Measurements from ENCODE around the gene LONP1.
"Not testable (repeated sequence)": the region's sequence is repeated elsewhere in the genome, so short reads cannot be mapped to it uniquely, and the experiment has no call there.

LONP1 gene

GRCh38 chr19:5751709-5752108, 31.8 kb upstream of the LONP1 start:
- in situ Hi-C loops (cut with MboI; ENCODE audit: low sequenced_read_pairs, unreplicated experiment), result no loop called here
- no peak for DNase-seq (ENCODE audit: low spot score)
- no peak for TF ChIP-seq CTCF (IDR thresholded peaks at IDR 0.05; ENCODE audit: borderline replicate concordance, control extremely low read depth, extremely low read depth, insufficient read depth, missing control alignments)

GRCh38 chr19:5749505-5749904, 29.6 kb upstream of the LONP1 start:
- in situ Hi-C loops (cut with MboI; ENCODE audit: low sequenced_read_pairs, unreplicated experiment), result no loop called here
- no peak for DNase-seq (ENCODE audit: low spot score)
- no peak for TF ChIP-seq CTCF (IDR thresholded peaks at IDR 0.05; ENCODE audit: borderline replicate concordance, control extremely low read depth, extremely low read depth, insufficient read depth, missing control alignments)

GRCh38 chr19:5748920-5749319, 29.0 kb upstream of the LONP1 start:
- DNase-seq (ENCODE audit: low spot score); in situ Hi-C loops (cut with MboI; ENCODE audit: low sequenced_read_pairs, unreplicated experiment): not testable (repeated sequence)

GRCh38 chr19:5744999-5745398, 25.1 kb upstream of the LONP1 start:
- DNase-seq (ENCODE audit: low spot score); in situ Hi-C loops (cut with MboI; ENCODE audit: low sequenced_read_pairs, unreplicated experiment): not testable (repeated sequence)

- TF ChIP-seq CTCF (IDR thresholded peaks at IDR 0.05; ENCODE audit: borderline replicate concordance, control extremely low read depth, extremely low read depth, insufficient read depth, missing control alignments), result no peak
- in situ Hi-C loops (cut with MboI; ENCODE audit: low sequenced_read_pairs, unreplicated experiment), result no loop called here
- no peak for DNase-seq (ENCODE audit: low spot score)
Measured at GRCh38 chr19:5743630-5744029, 23.7 kb upstream of the LONP1 start.

GRCh38 chr19:5742051-5742450, 22.1 kb upstream of the LONP1 start:
- in situ Hi-C loops (cut with MboI; ENCODE audit: low sequenced_read_pairs, unreplicated experiment), result no loop called here

GRCh38 chr19:5738423-5738822, 18.5 kb upstream of the LONP1 start:
- no peak for DNase-seq (ENCODE audit: low spot score)
- TF ChIP-seq CTCF (IDR thresholded peaks at IDR 0.05; ENCODE audit: borderline replicate concordance, control extremely low read depth, extremely low read depth, insufficient read depth, missing control alignments), result no peak
- in situ Hi-C loops (cut with MboI; ENCODE audit: low sequenced_read_pairs, unreplicated experiment), result no loop called here

More at GRCh38 chr19:5742051-5742450, 22.1 kb upstream of the LONP1 start:
- DNase-seq (ENCODE audit: low spot score), result no peak
- TF ChIP-seq CTCF (IDR thresholded peaks at IDR 0.05; ENCODE audit: borderline replicate concordance, control extremely low read depth, extremely low read depth, insufficient read depth, missing control alignments), result no peak

- DNase-seq (ENCODE audit: low spot score); in situ Hi-C loops (cut with MboI; ENCODE audit: low sequenced_read_pairs, unreplicated experiment): not testable (repeated sequence)
Measured at GRCh38 chr19:5733172-5733571, 13.2 kb upstream of the LONP1 start.
